Retinal pigment epithelial cell (primary cell): Measurements from ENCODE around the gene LIMK1.

Source experiments
- DNase-seq: peaks from one replicate; pipeline ENCODE4 v3.0.0-alpha.2; 2010; ENCODE audit warnings: low read depth
- H3K4me3 ChIP-seq: 2 replicates; pipeline ENCODE4 v1.5.1; 2011; ENCODE audit warnings: mild to moderate bottlenecking, low read length, control low read depth, moderate library complexity
- TF ChIP-seq, protein P1 (sequence below): conservative IDR thresholded peaks from 2 replicates; pipeline ENCODE4 v1.5.1; 2011; ENCODE audit warnings: low read depth, low read length, control low read depth, inconsistent platforms

The LIMK1 gene

DNA sequence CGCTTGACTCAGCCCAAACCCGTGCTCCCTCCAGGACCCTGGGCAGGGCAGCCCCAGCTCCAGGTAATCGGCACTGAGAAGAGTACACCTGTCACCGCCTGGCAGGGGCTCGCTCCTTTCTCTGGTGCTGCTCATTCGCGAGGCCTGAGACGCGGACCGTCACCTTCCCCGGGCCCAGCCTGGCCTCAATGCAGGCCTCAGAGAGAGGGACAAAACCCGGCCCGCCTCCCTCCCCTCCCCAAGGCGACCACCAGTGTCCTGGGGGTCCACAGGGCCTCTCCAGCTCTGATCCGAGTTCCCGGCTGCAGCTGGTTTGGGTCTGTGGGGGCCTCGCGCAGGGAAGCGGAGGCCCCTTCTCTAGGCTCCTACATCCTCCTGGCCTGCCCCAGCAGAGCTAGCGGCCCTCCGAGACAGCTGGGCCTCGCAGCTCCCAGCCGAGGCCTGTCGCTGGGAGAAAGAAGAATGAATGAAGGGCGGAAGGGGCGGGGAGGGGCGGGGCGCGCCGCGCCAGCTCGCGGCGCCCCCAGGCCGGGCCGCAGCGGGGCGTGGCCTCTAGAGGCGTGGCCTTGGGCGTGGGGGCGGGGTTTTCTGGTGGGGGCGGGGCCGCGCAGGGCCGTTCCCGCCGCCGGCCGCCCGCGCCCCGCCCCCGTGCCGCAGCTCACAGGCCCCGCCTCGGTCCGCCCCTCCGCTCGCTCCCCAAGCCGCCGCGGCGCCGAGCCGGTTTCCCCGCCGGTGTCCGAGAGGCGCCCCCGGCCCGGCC is at the start of gene LIMK1:
TSS of gene LIMK1 (plus strand) at position 688 of the 760 bp plus-strand sequence. CDS start 187 bp downstream, outside the sequence.
- TF ChIP-seq, protein P1, sequence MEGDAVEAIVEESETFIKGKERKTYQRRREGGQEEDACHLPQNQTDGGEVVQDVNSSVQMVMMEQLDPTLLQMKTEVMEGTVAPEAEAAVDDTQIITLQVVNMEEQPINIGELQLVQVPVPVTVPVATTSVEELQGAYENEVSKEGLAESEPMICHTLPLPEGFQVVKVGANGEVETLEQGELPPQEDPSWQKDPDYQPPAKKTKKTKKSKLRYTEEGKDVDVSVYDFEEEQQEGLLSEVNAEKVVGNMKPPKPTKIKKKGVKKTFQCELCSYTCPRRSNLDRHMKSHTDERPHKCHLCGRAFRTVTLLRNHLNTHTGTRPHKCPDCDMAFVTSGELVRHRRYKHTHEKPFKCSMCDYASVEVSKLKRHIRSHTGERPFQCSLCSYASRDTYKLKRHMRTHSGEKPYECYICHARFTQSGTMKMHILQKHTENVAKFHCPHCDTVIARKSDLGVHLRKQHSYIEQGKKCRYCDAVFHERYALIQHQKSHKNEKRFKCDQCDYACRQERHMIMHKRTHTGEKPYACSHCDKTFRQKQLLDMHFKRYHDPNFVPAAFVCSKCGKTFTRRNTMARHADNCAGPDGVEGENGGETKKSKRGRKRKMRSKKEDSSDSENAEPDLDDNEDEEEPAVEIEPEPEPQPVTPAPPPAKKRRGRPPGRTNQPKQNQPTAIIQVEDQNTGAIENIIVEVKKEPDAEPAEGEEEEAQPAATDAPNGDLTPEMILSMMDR = no peak

DNA sequence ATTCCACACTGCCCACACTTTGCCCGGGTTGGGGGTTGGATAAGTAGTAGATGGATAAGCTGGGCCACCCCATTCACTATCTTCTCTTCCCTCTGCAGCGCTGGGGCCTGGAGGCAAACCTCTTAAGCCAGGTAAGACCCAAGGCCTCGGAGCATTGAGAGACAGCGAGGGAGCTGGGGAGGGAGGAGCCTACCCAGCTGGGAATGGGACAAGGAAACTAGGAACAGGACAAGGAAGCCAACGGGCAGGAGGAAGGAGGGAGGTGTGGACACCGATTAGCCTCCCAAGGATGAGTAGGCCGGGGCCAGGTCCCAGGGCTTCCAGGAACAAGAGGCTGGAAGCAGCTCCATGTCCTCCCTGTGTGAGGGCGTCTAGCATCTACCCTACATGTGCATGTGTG is 46.0 kb upstream of the LIMK1 start:
- TF ChIP-seq, protein P1 = no peak
- no peak overlapping the region for H3K4me3 ChIP-seq
- DNase-seq = no peak

More for the DNA sequence above, at the start of gene LIMK1:
- peak within 1 kb of the TSS; percentile 61 for H3K4me3 ChIP-seq
- no peak for DNase-seq

DNA sequence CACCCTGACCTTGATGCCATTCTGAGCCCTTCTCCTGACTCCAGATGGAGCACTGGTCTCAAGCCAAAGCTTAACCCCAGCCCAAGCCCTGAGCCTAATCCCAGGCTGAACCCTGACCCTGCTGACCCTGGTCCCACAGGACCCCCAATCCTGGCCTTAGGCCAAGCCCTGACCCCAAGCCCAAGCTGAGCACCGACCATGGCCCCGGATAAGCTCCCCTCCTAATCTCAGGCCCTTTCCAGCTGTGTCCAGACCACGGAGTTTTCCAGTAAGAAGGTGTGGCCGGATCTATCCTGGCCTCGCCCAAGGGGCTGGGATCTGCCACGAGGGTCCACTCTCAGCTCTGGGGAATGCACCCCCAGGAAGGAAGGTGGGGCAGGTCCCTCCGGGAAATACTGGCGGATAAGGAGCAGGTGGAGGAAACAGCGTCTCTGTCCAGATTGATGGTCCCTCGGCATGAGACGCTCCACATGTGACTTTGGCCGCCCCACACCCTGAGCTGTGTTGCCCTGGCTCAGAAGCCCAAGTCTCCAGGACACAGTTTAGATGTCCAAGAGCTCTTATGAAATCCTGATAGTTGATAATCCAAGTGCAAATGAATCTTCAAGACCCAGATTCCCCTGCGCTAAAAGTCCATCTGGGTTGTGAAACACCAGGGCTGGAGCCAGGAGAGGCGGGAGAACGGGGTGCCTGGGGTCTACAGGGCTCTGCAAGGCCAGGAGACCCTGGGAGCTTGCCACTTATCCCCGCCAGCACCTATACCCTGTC is 45.2 kb upstream of the LIMK1 start:
- TF ChIP-seq, protein P1 = no peak
- H3K4me3 ChIP-seq = no peak overlapping the region
- DNase-seq = no peak

DNA sequence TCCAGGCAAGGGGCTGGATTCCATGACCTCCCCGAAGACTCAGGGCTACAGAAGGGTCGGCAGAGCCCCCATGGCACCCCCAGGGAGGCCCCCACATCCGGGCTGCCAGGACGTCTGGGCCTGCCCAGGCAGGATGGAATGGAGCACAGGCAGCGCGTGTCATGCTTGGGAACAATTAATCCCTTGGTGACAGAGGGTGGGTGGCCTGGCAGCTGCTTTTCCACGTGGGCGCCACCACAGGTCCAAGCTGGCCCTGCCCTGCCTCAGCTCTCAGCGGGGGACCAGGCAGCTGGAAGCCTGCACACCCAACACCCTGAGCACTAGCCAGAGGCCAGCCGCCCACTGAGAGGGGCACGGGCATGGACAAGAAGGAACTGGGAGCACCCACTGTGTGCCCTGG is 44.3 kb upstream of the LIMK1 start:
- DNase-seq = no peak
- TF ChIP-seq, protein P1 = no peak
- H3K4me3 ChIP-seq = no peak overlapping the region

DNA sequence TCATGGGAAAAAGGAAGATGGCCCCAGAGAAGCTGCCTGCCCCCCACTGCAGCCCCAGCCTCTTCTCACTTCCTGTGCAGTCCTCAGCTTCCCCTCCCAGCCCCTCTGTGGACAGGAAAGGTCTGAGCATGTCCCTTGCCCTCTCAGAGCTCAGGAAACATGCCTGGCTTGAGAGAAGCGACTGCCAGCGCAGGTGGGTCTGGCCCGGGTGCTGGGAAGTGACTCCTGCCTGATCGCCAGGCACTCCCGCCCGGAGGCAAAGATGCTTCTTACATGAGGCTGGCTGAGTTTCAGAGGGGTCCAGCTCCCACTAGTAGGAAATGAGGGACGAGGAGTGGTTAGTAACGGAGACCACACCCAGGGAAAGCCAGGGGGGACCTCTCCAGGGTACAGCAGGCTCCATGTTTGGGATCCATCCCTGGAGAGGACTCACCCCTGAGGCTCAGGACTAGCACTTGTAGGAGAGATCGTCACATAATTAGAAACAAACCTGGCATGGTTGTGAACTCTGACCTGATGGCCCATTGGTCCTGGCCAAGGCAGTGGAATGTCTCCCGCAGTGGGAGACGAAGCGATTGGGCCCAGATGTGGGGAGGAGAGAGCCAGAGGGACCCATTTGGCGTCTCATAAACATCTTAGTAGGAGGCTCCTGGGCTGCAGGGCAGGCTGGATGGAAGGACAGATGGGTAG is 43.4 kb upstream of the LIMK1 start:
- no peak for DNase-seq
- H3K4me3 ChIP-seq = no peak overlapping the region
- TF ChIP-seq, protein P1 = no peak

DNA sequence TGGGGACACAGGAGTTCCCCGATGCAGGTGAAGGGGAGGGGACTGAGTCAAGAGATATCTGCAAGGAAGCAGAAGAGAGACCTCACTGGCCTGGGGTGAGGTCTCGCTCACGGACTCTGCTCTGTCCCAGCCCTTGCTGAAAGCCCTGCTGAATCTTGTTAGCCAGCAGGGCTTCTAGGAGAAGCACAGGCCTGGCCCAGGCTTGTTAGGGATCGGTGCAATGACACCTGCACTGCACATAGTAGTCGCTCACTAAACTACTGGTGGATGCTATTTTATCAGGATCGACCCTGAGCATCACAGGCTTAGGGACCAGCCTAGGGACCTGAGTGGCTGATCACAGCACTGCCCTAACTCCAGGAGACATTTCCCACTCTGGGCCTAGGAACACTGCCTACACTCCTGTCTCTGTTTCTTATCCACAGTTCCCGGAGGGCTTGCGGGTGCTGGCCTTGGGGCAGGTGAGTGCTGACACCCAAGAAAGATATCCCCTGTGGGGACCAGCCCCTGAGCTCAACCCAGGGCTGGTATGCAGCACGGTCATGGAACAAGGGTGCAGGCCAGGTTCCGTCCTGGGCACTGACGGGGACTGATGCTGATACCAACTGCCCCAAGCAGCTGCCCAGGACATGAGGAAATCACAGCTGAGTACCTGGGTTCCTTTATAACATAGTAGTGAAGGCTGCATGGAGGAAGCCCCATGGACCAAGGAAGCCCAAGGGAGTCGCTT is 42.6 kb upstream of the LIMK1 start:
- H3K4me3 ChIP-seq = no peak overlapping the region
- no peak for DNase-seq
- TF ChIP-seq, protein P1 = no peak
